T-helper 1 cell treated with Interleukin-12 subunit alpha and Interleukin-12 subunit beta and Interleukin-4 antibody, amounts not matched to agents 30 ng/mL and 1 ng/mL, for 36 hours (primary cell): ENCODE measurements around the gene GLCCI1. TPM values are rescaled to one million over a fixed set of nuclear protein-coding genes. Genes with fewer than 3 reads are reported as not detected.

Source experiments
- intact Hi-C: fragments of 100-400 bp; cut with micrococcal nuclease; formaldehyde crosslinking; loops from one replicate; pipeline ENCODE4 v1.15.1; 2024
- total RNA-seq: library from RNA; stranded (reverse); gene quantifications from 2 replicates; pipeline ENCODE4 v1.2.3, GENCODE V29; 2022

The GLCCI1 gene
- total RNA-seq, 1 donor from 2014 or later, result 21.4 TPM

GRCh38 chr7:7959979-7960670, 8.5 kb upstream of the GLCCI1 start:
- intact Hi-C loops, result no loop called here

- intact Hi-C loops, result no loop called here
Observed at GRCh38 chr7:7962851-7963250, 5.7 kb upstream of the GLCCI1 start.

GRCh38 chr7:7964250-7964649, 4.3 kb upstream of the GLCCI1 start:
- intact Hi-C loops, result no loop called here

- intact Hi-C loops, result loop anchor here (5.0 kb wide), 3 partner anchors 147 to 1387 kb away; partner anchors contain the start of gene ZDHHC4
Observed at GRCh38 chr7:7964691-7965090, 3.9 kb upstream of the GLCCI1 start.

- intact Hi-C loops, result loop anchor here (5.0 kb wide), 3 partner anchors 148 to 1388 kb away; partner anchors contain the start of gene ZDHHC4
Observed at GRCh38 chr7:7965301-7965700, 3.3 kb upstream of the GLCCI1 start.

- intact Hi-C loops, result loop anchor here (5.0 kb wide), 3 partner anchors 149 to 1389 kb away; partner anchors contain the start of gene ZDHHC4
Observed at GRCh38 chr7:7966141-7966734, 2.4 kb upstream of the GLCCI1 start.

- intact Hi-C loops, result loop anchor here (1.0 to 5.0 kb wide), 15 partner anchors 23 to 1391 kb away; partner anchors contain the start of genes C1GALT1, UMAD1 and ZDHHC4
Observed at GRCh38 chr7:7967886-7968543, 581 bp upstream of the GLCCI1 start.

GRCh38 chr7:7969306-7970236, 975 bp downstream of the GLCCI1 start:
- intact Hi-C loops, result loop anchor here (1.0 to 5.0 kb wide), 10 partner anchors 46 to 1392 kb away; partner anchors contain the start of gene ZDHHC4

GRCh38 chr7:7970237-7970530, 1.6 kb downstream of the GLCCI1 start:
- intact Hi-C loops, result loop anchor here (1.0 kb wide), 6 partner anchors 45 to 247 kb away; no protein-coding TSS in a partner anchor

- intact Hi-C loops, result loop anchor here (1.0 kb wide), 6 partner anchors 45 to 247 kb away; no protein-coding TSS in a partner anchor
Observed at GRCh38 chr7:7970531-7971307, 2.1 kb downstream of the GLCCI1 start.

GRCh38 chr7:7971308-7972040, 2.9 kb downstream of the GLCCI1 start:
- intact Hi-C loops, result no loop called here

GRCh38 chr7:7972128-7972527, 3.5 kb downstream of the GLCCI1 start:
- intact Hi-C loops, result no loop called here

GRCh38 chr7:7972922-7973594, 4.5 kb downstream of the GLCCI1 start:
- intact Hi-C loops, result no loop called here

- intact Hi-C loops, result no loop called here
Observed at GRCh38 chr7:7976677-7977076, 8.1 kb downstream of the GLCCI1 start.

GRCh38 chr7:7977774-7978173, 9.2 kb downstream of the GLCCI1 start:
- intact Hi-C loops, result no loop called here

GRCh38 chr7:7978860-7979259, 10.3 kb downstream of the GLCCI1 start:
- intact Hi-C loops, result no loop called here

GRCh38 chr7:7979558-7979957, 11.0 kb downstream of the GLCCI1 start:
- intact Hi-C loops, result no loop called here

- intact Hi-C loops, result no loop called here
Observed at GRCh38 chr7:7980134-7980533, 11.5 kb downstream of the GLCCI1 start.

GRCh38 chr7:7982904-7983303, 14.3 kb downstream of the GLCCI1 start:
- intact Hi-C loops, result no loop called here
